DMS53 treated with DMSO at 0.1 percent for 48 hours (cell line): ENCODE data around the gene VWDE.
A peak's percentile ranks its signal among the peaks of the same experiment; 100 is the strongest.

Source experiments
- DNase-seq: peaks from one replicate; lab custom pipeline; 2025; ENCODE audit not compliant: unreplicated experiment; lab: John Stamatoyannopoulos, UW

The VWDE gene

GRCh38 chr7:12291870-12292269, 111.8 kb downstream of the VWDE start:
- DNase-seq, result peak; percentile 32

DNA sequence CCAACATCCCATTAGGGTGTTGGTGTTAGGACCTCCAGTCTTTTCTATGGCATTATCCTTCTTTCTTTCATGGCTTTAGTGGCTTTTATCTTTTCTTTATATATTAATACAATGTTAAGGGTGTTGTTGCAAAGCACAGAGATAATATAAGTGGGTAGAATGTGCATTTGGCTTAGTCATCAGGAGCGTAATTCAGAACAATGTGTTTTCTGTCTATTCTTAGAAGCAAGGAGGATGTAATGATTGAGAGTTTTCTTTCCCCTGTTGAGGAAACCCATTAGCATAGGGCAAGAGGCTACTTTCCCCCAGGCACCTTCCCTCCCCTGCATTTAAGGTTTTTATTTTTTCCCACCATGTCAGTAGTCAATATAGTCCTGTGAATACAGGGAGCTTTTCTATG, 112.9 kb downstream of the VWDE start:
- no peak for DNase-seq

DNA sequence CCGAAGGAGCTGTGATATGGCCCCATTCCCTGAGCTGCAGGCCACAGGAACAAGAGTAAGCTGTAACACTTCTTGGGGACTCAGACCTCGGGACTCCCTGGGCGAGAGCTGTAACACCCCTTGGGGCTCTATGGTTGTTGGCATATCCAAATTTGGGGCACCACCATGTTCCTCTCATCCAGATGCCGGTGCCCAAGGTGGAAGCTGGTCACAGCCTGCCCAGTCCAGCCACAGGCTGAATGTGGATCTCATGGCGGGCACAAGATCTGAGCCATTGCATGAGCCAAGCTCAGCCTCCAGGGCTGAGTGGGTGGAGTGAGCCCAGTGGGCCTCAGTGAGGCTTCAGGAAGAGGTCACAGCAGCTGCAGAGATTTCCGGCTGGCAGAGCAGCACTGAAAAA, 113.7 kb downstream of the VWDE start:
- DNase-seq, result no peak

DNA sequence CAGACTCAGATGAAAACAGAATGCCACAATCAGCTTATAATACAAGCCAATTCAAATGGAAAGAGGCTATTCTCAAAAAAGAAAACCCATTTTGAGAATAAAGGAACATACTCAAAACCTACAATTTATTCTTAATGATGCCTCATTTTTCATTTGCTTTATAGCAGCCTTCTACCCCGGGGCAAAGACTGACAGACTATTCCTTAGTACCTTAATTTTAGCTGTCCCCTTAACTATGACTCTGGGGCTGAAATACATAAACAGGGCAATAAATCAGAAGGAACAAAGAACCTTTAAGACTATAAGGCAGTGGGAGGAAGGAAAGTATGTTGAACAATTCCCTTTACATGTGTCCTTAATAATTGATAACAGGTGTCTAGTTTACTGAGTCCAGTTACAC, 115.8 kb downstream of the VWDE start:
- no peak for DNase-seq

DNA sequence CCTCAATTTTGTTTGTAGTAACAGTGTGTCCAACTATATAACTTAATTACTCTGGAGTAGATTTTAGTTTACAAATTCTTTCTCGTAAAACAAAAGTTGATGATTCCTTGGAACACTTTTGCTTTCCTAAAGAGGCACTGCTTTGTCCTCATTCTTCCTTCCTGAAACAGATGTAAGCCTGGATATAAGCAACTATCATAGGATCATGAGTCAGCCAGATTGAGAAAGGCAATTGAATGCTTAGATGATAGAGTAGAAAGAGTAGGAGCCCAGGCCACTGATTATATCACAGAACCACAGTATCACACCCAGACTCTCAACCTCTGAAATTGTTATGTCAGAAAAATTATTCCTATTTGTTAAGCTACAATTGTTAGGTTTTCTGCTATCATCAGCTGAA, 122.6 kb downstream of the VWDE start:
- DNase-seq, result no peak
